GM21529 (cell line): ENCODE data around the gene CDT1.
"Not testable (repeated sequence)": the region's sequence is repeated elsewhere in the genome, so short reads cannot be mapped to it uniquely, and the experiment has no call there.

Experiments
- ATAC-seq: cut with Tn5 transposase; IDR thresholded peaks from one replicate; pipeline ENCODE4 v1.9.1; 2021; ENCODE audit not compliant: unreplicated experiment

The CDT1 gene

GRCh38 chr16:88782454-88783390 is 20.9 kb upstream of the CDT1 start:
- no peak for ATAC-seq

GRCh38 chr16:88783391-88784073 is 20.1 kb upstream of the CDT1 start:
- no peak for ATAC-seq

GRCh38 chr16:88784074-88784855 is 19.3 kb upstream of the CDT1 start:
- ATAC-seq, result no peak

- no peak for ATAC-seq
Observed at GRCh38 chr16:88784856-88785105, 18.8 kb upstream of the CDT1 start.

GRCh38 chr16:88785106-88785924 is 18.3 kb upstream of the CDT1 start, which contains the start of gene PIEZO1:
TSS of gene PIEZO1 (minus strand) at chr16:88785220. CDS start at chr16:88784964, 256 bp downstream.
- no peak for ATAC-seq

- ATAC-seq, result no peak
Observed at GRCh38 chr16:88787579-88788314, 15.8 kb upstream of the CDT1 start.

- ATAC-seq, result not testable (repeated sequence)
Observed at GRCh38 chr16:88788749-88789148, 14.8 kb upstream of the CDT1 start.

- no peak for ATAC-seq
Observed at GRCh38 chr16:88789594-88789993, 14.0 kb upstream of the CDT1 start.

GRCh38 chr16:88790312-88791211 is 13.0 kb upstream of the CDT1 start:
- ATAC-seq, result no peak

- no peak for ATAC-seq
Observed at GRCh38 chr16:88792078-88792550, 11.5 kb upstream of the CDT1 start.

- ATAC-seq, result no peak
Observed at GRCh38 chr16:88792668-88793250, 10.8 kb upstream of the CDT1 start.

GRCh38 chr16:88793251-88793954 is 10.2 kb upstream of the CDT1 start:
- no peak for ATAC-seq

- ATAC-seq, result no peak
Observed at GRCh38 chr16:88796278-88796677, 7.3 kb upstream of the CDT1 start.

GRCh38 chr16:88798073-88798472 is 5.5 kb upstream of the CDT1 start:
- ATAC-seq, result no peak

GRCh38 chr16:88798772-88799455 is 4.7 kb upstream of the CDT1 start:
- ATAC-seq, result no peak

- no peak for ATAC-seq
Observed at GRCh38 chr16:88799569-88800276, 3.9 kb upstream of the CDT1 start.

- no peak for ATAC-seq
Observed at GRCh38 chr16:88800277-88800592, 3.4 kb upstream of the CDT1 start.
